Peyer's patch (tissue), 4 donors: ENCODE data around the gene BAIAP2L2. TPM values are rescaled to one million over a fixed set of nuclear protein-coding genes. Genes with fewer than 3 reads are reported as not detected.
"Not testable (repeated sequence)": the region's sequence is repeated elsewhere in the genome, so short reads cannot be mapped to it uniquely, and the experiment has no call there.

Source experiments
- DNase-seq, 3 donors: peaks; one replicate each; pipeline ENCODE4 v3.0.0-alpha.2; 2017 to 2019
- H3K27ac ChIP-seq, 4 donors: fragments of 200-600 bp; sonication (generic); one replicate each; pipeline ENCODE4 v1.5.1; 2016 to 2019
- H3K27me3 ChIP-seq, 2 donors: fragments of 200-600 bp; sonication (generic); one replicate each; pipeline ENCODE4 v1.5.1; 2019
- H3K36me3 ChIP-seq, 3 donors: fragments of 200-600 bp; sonication (generic); one replicate each; pipeline ENCODE4 v1.5.1; 2016 to 2019
- H3K4me1 ChIP-seq, 4 donors: fragments of 200-600 bp; sonication (generic); one replicate each; pipeline ENCODE4 v1.5.1; 2016 to 2019
- H3K4me3 ChIP-seq, 4 donors: fragments of 200-600 bp; sonication (generic); 1 replicate in 3 of 4; 2 replicates in 1 of 4; pipeline ENCODE4 v1.5.1; 2016 to 2019; ENCODE audit warnings: mild to moderate bottlenecking in 1 of 4
- H3K9me3 ChIP-seq, 4 donors: fragments of 200-600 bp; sonication (generic); one replicate each; pipeline ENCODE4 v1.5.1; 2016 to 2019; ENCODE audit warnings: mild to moderate bottlenecking in 1 of 4
- POLR2A ChIP-seq, 2 donors: fragments of 450-650 bp; IDR thresholded peaks; one replicate each; pipeline ENCODE4 v1.5.1; 2017; ENCODE audit warnings: antibody characterized with exemption in 2 of 2, mild to moderate bottlenecking in 2 of 2, moderate library complexity in 2 of 2
- total RNA-seq, 4 donors: library from RNA; depleted of rRNA; stranded (reverse); fragments of >200 nt; gene quantifications; one replicate each; pipeline ENCODE4 v1.1.0, GENCODE V29; 2016
- TF ChIP-seq, protein P1 (sequence below), 6 experiments: fragments of 450-650 bp in 4 of 6; fragments of 200-600 bp in 2 of 6; sonication (generic) in 1 of 6; IDR thresholded peaks; one replicate each; pipeline ENCODE4 v1.5.1; 2017 to 2019; ENCODE audit warnings: antibody characterized with exemption in 6 of 6, mild to moderate bottlenecking in 3 of 6, moderate library complexity in 1 of 6

The BAIAP2L2 gene
- total RNA-seq, 4 donors from 2014 or later, result 83.3 to 421 (median 306) TPM

DNA sequence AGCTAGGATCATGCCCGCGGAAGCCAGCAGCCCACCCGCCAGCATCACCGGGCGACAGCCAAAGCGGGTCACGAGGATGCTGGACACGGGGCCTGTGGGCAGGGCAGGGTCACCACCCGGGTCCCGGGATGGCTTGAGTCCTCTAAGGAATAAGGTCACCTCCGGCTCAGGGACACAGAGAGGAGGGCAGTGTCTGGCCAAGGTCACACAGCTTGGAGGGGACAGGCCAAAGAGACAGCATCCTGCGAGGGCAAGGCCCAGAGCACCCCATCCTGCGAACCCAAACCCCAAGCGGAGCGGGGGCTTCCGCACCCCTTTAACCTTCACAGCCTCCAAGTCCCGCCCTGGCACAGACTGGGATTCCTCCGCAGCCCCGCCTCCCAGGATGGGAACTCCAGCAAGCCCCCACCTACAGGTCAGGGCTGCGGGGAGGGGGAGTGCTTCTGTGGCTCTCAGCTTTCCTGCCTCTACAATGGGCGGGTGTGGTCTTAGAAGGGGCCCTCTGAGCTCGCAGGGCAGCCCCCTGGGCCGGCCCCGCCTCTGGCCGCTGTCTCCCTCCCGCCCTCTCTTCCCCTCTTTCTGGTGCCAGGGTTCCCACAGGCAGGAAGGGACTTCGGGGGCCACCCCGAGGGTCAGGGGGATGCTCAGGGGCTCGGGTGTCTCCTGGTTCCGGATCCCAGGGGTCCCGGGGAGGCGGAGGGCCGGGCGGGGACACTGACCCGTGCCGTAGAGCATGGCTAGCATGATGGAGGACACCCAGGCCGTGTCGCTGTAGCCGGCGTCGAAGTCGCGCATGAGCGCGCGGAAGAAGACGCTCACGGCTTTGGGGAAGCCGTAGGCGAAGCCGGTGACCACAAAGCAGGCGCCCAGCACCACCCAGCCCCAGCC is 28.3 kb downstream of the BAIAP2L2 start:
- H3K27me3 ChIP-seq, result peaks cover 0 to 14% of the 10 kb centered on the region in 2 donors
- peaks cover 0 to 20% (median 0%) of the 10 kb centered on the region in 3 donors for H3K36me3 ChIP-seq
- H3K9me3 ChIP-seq, result no peaks in the 10 kb centered on the region
- no peak overlapping the region for H3K27ac ChIP-seq
- DNase-seq, result no peak
- TF ChIP-seq POLR2A (IDR thresholded peaks at IDR 0.05), result no peak
- TF ChIP-seq, protein P1, sequence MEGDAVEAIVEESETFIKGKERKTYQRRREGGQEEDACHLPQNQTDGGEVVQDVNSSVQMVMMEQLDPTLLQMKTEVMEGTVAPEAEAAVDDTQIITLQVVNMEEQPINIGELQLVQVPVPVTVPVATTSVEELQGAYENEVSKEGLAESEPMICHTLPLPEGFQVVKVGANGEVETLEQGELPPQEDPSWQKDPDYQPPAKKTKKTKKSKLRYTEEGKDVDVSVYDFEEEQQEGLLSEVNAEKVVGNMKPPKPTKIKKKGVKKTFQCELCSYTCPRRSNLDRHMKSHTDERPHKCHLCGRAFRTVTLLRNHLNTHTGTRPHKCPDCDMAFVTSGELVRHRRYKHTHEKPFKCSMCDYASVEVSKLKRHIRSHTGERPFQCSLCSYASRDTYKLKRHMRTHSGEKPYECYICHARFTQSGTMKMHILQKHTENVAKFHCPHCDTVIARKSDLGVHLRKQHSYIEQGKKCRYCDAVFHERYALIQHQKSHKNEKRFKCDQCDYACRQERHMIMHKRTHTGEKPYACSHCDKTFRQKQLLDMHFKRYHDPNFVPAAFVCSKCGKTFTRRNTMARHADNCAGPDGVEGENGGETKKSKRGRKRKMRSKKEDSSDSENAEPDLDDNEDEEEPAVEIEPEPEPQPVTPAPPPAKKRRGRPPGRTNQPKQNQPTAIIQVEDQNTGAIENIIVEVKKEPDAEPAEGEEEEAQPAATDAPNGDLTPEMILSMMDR (IDR thresholded peaks at IDR 0.05), result no peak
- H3K4me3 ChIP-seq, result peak overlapping the region in 2 of 4 donors; percentile 15 to 42
- peaks cover 0 to 25% (median 10%) of the 10 kb centered on the region in 4 donors for H3K4me1 ChIP-seq

DNA sequence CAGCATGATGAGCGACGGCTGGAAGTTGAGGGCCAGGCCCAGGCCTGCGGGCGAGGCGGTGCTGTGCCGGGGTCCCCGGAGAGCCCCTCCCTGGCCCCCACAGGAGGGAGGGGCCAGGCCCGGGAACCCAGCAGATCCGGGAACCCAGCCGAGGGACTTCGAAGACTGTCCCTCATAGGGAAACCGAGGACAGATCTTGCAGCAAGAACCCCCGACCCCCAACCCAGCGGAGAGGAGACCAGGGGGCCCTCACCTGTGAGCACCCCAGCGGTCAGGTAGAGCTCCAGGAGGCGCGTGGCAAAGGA is 28.9 kb downstream of the BAIAP2L2 start:
- no peak overlapping the region for H3K27ac ChIP-seq
- H3K9me3 ChIP-seq, result no peaks in the 10 kb centered on the region
- H3K4me3 ChIP-seq, result peak overlapping the region in 3 of 4 donors; percentile 37 to 49 (median 42)
- DNase-seq, result no peak
- TF ChIP-seq, protein P1 (IDR thresholded peaks at IDR 0.05), result no peak
- no peak for TF ChIP-seq POLR2A (IDR thresholded peaks at IDR 0.05)
- H3K27me3 ChIP-seq, result peaks cover 0 to 14% of the 10 kb centered on the region in 2 donors
- peaks cover 0 to 18% (median 0%) of the 10 kb centered on the region in 3 donors for H3K36me3 ChIP-seq
- H3K4me1 ChIP-seq, result peaks cover 0 to 25% (median 10%) of the 10 kb centered on the region in 4 donors

DNA sequence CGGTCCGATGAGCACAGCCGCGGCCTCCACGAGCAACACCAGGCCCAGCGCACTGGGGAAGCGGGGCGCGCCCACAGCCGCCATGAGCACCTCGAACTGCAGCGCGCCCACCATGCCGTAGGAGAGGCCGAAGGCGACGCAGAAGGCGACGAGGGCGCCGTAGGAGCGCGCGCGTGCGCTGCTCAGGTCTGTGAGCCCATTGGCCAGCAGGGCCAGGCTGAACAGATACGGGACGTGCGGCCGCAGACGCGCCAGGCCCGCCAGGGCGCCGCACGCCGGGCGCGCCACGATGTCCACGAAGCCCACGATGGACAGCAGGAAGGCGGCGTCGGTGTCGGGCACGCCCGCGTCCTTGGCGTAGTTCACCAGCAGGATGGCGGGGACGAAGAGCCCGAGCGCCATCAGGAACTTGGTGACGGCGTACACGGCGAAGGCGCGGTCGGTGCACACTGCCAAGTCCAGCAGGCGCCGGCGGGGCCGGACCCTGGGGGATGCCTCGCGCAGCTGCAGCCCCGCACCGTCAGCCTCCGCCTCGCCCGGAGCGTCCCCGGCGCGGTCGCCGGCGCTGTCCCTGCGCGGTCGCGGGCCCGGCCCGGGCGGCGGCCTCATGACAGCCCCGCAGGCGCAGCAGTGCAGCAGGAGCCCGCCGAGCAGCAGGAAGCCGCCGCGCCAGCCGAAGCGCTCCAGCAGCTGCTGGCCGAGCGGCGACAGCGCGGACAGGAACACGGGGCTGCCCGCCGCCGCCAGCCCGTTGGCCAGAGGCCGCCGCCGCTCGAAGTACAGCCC is 29.4 kb downstream of the BAIAP2L2 start:
- peak in 1 of 3 donors; percentile 66 for DNase-seq
- Histone ChIP-seq H3K27ac (no peak overlapping the region), H3K9me3 (no peaks in the 10 kb centered on the region), H3K4me1 (peaks cover 0 to 25% (median 10%) of the 10 kb centered on the region in 4 donors), H3K4me3 (peak overlapping the region in 3 of 4 donors; percentile 37 to 49 (median 42)), H3K27me3 (peaks cover 0 to 14% of the 10 kb centered on the region in 2 donors), H3K36me3 (peaks cover 0 to 13% (median 0%) of the 10 kb centered on the region in 3 donors)
- no peak for TF ChIP-seq POLR2A (IDR thresholded peaks at IDR 0.05)
- TF ChIP-seq, protein P1 (IDR thresholded peaks at IDR 0.05), result peak in 1 of 6 experiments; percentile 4

DNA sequence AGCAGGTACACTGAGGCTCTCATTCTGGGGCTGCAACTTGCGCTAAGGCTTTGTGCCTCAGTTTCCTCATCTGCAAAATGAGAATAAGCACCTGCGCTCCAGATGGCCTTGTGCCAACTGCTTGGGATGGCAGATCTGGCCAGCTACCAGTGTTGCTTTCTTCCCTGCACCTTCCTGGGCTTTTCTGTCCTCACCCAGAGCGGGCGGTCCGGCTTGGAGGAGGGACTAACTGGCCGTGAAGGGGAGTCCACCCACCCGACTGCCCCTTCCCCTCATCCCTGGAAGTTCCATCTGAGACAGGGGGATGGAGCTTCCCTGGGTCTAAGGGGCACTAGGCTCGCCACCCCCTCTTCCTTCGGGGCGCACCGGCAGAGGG is 30.0 kb downstream of the BAIAP2L2 start:
- TF ChIP-seq, protein P1 (IDR thresholded peaks at IDR 0.05), result no peak
- no peak for TF ChIP-seq POLR2A (IDR thresholded peaks at IDR 0.05)
- H3K4me1 ChIP-seq, result peaks cover 0 to 25% (median 10%) of the 10 kb centered on the region in 4 donors
- no peak overlapping the region for H3K4me3 ChIP-seq

DNA sequence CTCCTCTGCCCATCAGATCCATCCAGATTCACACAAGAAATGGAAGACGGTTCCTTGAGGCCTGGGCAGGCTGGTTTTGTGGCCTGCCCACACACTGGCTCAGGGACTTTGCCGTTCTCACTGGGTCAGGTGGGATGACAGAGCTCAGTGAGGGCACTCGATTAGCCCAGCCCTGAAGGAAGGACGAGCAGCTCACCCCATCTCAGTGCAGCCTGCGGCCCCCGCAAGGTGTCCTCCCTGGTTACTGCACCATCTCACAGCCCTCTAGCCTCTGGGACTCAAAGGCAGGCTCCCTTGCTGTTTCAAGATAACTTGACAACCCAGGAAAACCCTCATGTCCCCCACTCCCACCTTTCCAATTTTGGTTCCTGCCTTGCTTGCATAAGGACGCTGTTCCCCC is 30.7 kb downstream of the BAIAP2L2 start:
- H3K9me3 ChIP-seq, result no peaks in the 10 kb centered on the region
- TF ChIP-seq, protein P1 (IDR thresholded peaks at IDR 0.05), result no peak
- no peak for TF ChIP-seq POLR2A (IDR thresholded peaks at IDR 0.05)
- no peak overlapping the region for H3K4me3 ChIP-seq
- peaks cover 0 to 25% (median 10%) of the 10 kb centered on the region in 4 donors for H3K4me1 ChIP-seq
- H3K36me3 ChIP-seq, result peaks cover 0 to 8% (median 0%) of the 10 kb centered on the region in 3 donors
- peaks cover 0 to 14% of the 10 kb centered on the region in 2 donors for H3K27me3 ChIP-seq
- no peak for DNase-seq
- no peak overlapping the region for H3K27ac ChIP-seq

More for the DNA sequence above, 30.0 kb downstream of the BAIAP2L2 start:
- no peak overlapping the region for H3K27ac ChIP-seq
- DNase-seq, result no peak
- H3K27me3 ChIP-seq, result peaks cover 0 to 14% of the 10 kb centered on the region in 2 donors
- no peaks in the 10 kb centered on the region for H3K9me3 ChIP-seq
- peaks cover 0 to 8% (median 0%) of the 10 kb centered on the region in 3 donors for H3K36me3 ChIP-seq

DNA sequence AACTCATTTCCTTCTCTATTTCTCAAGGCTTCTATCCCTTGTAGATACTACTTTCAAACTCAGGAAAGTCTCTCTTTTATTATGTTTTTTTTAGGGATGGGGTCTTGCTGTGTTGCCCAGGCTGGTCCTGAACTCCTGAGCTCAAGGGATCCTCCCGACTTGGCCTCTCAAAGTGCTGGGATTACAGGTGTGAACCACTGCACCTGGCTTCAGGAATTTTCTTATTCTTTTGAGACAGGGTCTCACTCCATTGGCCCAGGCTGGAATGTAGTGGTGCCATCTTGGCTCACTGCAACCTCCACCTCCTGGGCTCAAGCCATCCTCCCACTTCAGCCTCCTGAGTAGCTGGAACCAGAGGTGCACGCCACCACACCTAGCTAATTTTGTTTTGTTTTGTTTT is 31.3 kb downstream of the BAIAP2L2 start:
- H3K4me1 ChIP-seq, result peaks cover 0 to 25% (median 10%) of the 10 kb centered on the region in 4 donors
- H3K27ac ChIP-seq, DNase-seq, H3K9me3 ChIP-seq, H3K4me3 ChIP-seq: not testable (repeated sequence)
- peaks cover 0 to 13% (median 0%) of the 10 kb centered on the region in 3 donors for H3K36me3 ChIP-seq
- peaks cover 0 to 14% of the 10 kb centered on the region in 2 donors for H3K27me3 ChIP-seq
